OCI-LY1 (cell line): Measurements from ENCODE around the gene CCDC192.
A peak's percentile ranks its signal among the peaks of the same experiment; 100 is the strongest.

ENCODE experiments used
- H2AFZ ChIP-seq: fragments of 200-600 bp; sonication (generic), shearing (Covaris generic); 2 replicates; pipeline ENCODE4 v1.6.0; 2014; ENCODE audit warnings: antibody characterized with exemption, mild to moderate bottlenecking, low read length
- H3F3A ChIP-seq: fragments of 200-600 bp; sonication (generic), shearing (Covaris generic); 2 replicates; pipeline ENCODE4 v1.6.0; 2014; ENCODE audit warnings: mild to moderate bottlenecking, antibody characterized with exemption, low read length, moderate library complexity; ENCODE audit not compliant: insufficient read depth
- H3K27ac ChIP-seq: fragments of 200-600 bp; sonication (generic); 2 replicates; pipeline ENCODE4 v1.5.1; 2014; ENCODE audit warnings: low read length, mixed run types, mild to moderate bottlenecking, low read depth; ENCODE audit not compliant: poor library complexity, severe bottlenecking
- H3K27me3 ChIP-seq: fragments of 200-600 bp; sonication (generic); 2 replicates; pipeline ENCODE4 v1.6.0; 2014; ENCODE audit warnings: antibody characterized with exemption, mild to moderate bottlenecking, low read length, moderate library complexity; ENCODE audit not compliant: insufficient read depth
- H3K36me3 ChIP-seq: fragments of 200-600 bp; sonication (generic); 2 replicates; pipeline ENCODE4 v1.6.1; 2014; ENCODE audit warnings: mild to moderate bottlenecking, antibody characterized with exemption, low read length, moderate library complexity, mixed read lengths; ENCODE audit not compliant: insufficient read depth
- H3K4me1 ChIP-seq: fragments of 200-600 bp; sonication (generic); 2 replicates; pipeline ENCODE4 v1.5.1; 2014; ENCODE audit warnings: mild to moderate bottlenecking, low read length, moderate library complexity; ENCODE audit not compliant: insufficient read depth, severe bottlenecking
- H3K4me2 ChIP-seq: fragments of 200-600 bp; sonication (generic), shearing (Covaris generic); 2 replicates; pipeline ENCODE4 v1.6.1; 2014; ENCODE audit warnings: low read length
- H3K4me3 ChIP-seq: fragments of 200-600 bp; sonication (generic); 2 replicates; pipeline ENCODE4 v1.5.1; 2014; ENCODE audit warnings: low read length, low read depth, mild to moderate bottlenecking, mixed read lengths; ENCODE audit not compliant: poor library complexity, severe bottlenecking
- H3K79me2 ChIP-seq: fragments of 200-600 bp; shearing (Covaris generic); 2 replicates; pipeline ENCODE4 v1.6.1; 2016; ENCODE audit warnings: mixed run types, low read length, mixed read lengths; ENCODE audit not compliant: insufficient read depth
- H3K9ac ChIP-seq: fragments of 200-600 bp; sonication (generic), shearing (Covaris generic); 2 replicates; pipeline ENCODE4 v1.6.1; 2014; ENCODE audit warnings: mild to moderate bottlenecking, low read length, mixed read lengths
- H3K9me2 ChIP-seq: fragments of 200-600 bp; sonication (generic), shearing (Covaris generic); 2 replicates; pipeline ENCODE4 v1.6.1; 2014; ENCODE audit warnings: low read depth, mild to moderate bottlenecking, low read length, mixed read lengths
- H3K9me3 ChIP-seq: fragments of 200-600 bp; shearing (Covaris generic); 2 replicates; pipeline ENCODE4 v1.6.1; 2014; ENCODE audit warnings: low read length, mixed read lengths
- H4K20me1 ChIP-seq: fragments of 200-600 bp; sonication (generic), shearing (Covaris generic); 2 replicates; pipeline ENCODE4 v1.6.0; 2016; ENCODE audit warnings: mild to moderate bottlenecking, low read length; ENCODE audit not compliant: insufficient read depth
- EZH2 ChIP-seq: fragments of 200-600 bp; sonication (generic), shearing (Covaris generic); IDR thresholded peaks from 2 replicates; pipeline ENCODE4 v1.8.0; 2017; ENCODE audit warnings: borderline replicate concordance, mixed run types, mild to moderate bottlenecking, antibody characterized with exemption, low read length, moderate library complexity, mixed read lengths
- TF ChIP-seq, protein P1 (sequence below): fragments of 200-600 bp; sonication (generic), shearing (Covaris generic); IDR thresholded peaks from 2 replicates; pipeline ENCODE4 v1.5.1; 2017; ENCODE audit warnings: mild to moderate bottlenecking, antibody characterized with exemption, low read length, moderate library complexity, mixed read lengths

The CCDC192 gene

DNA sequence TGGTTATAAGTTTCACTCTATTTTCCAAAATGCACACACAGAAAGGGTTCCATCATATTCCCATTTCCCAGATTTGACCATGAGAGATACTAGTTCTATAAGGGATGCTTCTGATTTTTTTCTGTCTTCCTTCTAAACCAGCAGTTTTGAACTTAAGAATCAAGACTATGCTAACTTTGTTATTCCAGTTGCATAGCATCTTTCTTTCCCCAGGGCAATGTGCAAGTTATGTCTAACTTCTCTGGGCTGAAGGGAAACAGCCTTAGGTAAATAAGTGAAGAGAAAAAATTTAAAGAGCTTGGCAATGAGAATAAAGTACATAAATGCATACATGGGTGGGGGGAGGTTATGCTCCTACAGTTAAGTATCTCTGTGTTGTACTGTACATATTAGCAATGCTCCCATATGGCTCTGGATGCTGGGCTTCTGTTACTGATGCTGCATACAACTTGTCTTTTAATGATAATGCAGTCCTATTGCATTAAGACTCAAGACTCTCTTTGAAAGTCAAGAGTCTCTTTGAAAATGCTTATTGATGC is 254.6 kb downstream of the CCDC192 start:
- Histone ChIP-seq H4K20me1 (no peaks in the 10 kb centered on the region), H3K4me2 (no peak overlapping the region), H3K4me3 (no peak overlapping the region), H3K9me3 (no peaks in the 10 kb centered on the region), H3K9ac (no peak overlapping the region), H3K27ac (peak overlapping the region; percentile 60), H3K27me3 (no peaks in the 10 kb centered on the region), H3K36me3 (no peaks in the 10 kb centered on the region), H3F3A (no peaks in the 10 kb centered on the region), H3K79me2 (no peaks in the 10 kb centered on the region), H2AFZ (no peak overlapping the region), H3K4me1 (peaks cover 42% of the 10 kb centered on the region), H3K9me2 (no peaks in the 10 kb centered on the region)
- TF ChIP-seq, protein P1, sequence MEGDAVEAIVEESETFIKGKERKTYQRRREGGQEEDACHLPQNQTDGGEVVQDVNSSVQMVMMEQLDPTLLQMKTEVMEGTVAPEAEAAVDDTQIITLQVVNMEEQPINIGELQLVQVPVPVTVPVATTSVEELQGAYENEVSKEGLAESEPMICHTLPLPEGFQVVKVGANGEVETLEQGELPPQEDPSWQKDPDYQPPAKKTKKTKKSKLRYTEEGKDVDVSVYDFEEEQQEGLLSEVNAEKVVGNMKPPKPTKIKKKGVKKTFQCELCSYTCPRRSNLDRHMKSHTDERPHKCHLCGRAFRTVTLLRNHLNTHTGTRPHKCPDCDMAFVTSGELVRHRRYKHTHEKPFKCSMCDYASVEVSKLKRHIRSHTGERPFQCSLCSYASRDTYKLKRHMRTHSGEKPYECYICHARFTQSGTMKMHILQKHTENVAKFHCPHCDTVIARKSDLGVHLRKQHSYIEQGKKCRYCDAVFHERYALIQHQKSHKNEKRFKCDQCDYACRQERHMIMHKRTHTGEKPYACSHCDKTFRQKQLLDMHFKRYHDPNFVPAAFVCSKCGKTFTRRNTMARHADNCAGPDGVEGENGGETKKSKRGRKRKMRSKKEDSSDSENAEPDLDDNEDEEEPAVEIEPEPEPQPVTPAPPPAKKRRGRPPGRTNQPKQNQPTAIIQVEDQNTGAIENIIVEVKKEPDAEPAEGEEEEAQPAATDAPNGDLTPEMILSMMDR = no peak
- no peak for TF ChIP-seq EZH2

DNA sequence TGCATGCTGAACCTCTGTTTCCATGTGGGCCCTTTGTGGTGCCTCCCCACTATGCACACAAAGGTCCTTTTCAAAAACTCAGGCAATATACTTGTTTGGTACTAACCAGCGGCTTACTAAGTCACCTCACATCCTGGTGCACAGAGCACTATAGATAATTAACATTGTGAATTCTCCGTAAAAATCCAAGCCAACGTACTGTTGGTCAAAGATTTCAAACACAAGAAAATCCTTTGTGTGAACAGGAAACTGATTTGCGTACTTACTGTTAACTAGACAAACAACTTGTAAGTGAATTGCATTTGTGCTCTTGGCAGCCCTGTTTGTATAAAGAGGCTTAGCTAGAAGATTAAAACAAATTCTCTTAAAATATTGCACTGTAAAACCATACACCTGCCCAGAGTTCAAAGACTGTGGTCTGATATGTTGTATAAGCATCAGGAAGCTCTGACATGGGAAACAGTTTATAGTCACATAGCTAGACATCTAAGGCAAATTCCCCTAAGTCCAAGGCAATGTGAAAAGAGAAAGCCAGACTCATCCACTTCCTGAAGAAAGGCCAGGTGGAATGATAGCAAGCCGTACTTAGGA is 255.3 kb downstream of the CCDC192 start:
- Histone ChIP-seq H3K4me3 (no peak overlapping the region), H3K9ac (peak overlapping the region; percentile 7; the same call in 1 of the 2 replicates), H3F3A (no peaks in the 10 kb centered on the region), H3K36me3 (no peaks in the 10 kb centered on the region), H3K4me1 (peaks cover 42% of the 10 kb centered on the region), H3K9me2 (no peaks in the 10 kb centered on the region), H3K27ac (peak overlapping the region; percentile 60), H3K4me2 (peak overlapping the region; percentile 28; the same call in 1 of the 2 replicates), H3K9me3 (no peaks in the 10 kb centered on the region), H2AFZ (no peak overlapping the region), H3K79me2 (no peaks in the 10 kb centered on the region), H4K20me1 (no peaks in the 10 kb centered on the region), H3K27me3 (no peaks in the 10 kb centered on the region)
- TF ChIP-seq, protein P1 = no peak
- TF ChIP-seq EZH2 = no peak

DNA sequence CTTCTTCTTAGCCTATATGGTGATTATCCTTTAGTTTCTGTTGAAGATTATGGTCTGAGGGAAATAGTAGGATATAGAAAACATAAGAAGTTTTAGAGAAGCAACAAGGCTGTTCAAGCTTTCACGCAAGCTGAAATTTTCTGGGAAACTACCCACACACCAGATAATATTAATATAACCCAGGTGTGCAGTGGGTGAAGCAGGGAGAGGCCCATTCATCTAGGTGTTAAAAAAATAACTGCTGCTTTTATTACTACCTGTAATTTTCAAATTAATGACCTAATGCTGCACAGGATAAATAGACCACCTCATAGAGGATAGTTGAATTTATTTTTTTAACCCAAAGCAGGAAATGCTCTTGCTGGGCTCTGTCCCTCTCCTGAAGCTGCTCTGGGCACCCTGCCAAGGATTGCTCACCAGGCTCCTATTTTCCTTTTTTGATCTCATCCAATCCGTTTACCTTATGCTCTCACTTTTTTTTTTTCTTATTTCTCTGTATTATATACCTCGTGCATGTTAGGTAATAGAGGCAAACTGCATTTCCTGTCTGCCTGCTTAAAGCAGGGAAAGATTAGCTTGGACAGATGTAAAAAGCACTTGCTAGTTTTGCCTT is 256.1 kb downstream of the CCDC192 start:
- no peaks in the 10 kb centered on the region for H3K27me3 ChIP-seq
- no peak overlapping the region for H2AFZ ChIP-seq
- no peaks in the 10 kb centered on the region for H3K9me3 ChIP-seq
- no peaks in the 10 kb centered on the region for H4K20me1 ChIP-seq
- H3K27ac ChIP-seq = peak overlapping the region; percentile 60
- TF ChIP-seq, protein P1 = no peak
- no peaks in the 10 kb centered on the region for H3K9me2 ChIP-seq
- peak overlapping the region; percentile 28; the same call in 1 of the 2 replicates for H3K4me2 ChIP-seq
- no peaks in the 10 kb centered on the region for H3F3A ChIP-seq
- H3K9ac ChIP-seq = no peak overlapping the region
- H3K4me1 ChIP-seq = peaks cover 42% of the 10 kb centered on the region
- no peak overlapping the region for H3K4me3 ChIP-seq
- no peaks in the 10 kb centered on the region for H3K36me3 ChIP-seq
- no peaks in the 10 kb centered on the region for H3K79me2 ChIP-seq
